ENCODE measurements around the gene SRSF12. TPM values are rescaled to one million over a fixed set of nuclear protein-coding genes. Genes with fewer than 3 reads are reported as not detected.
"Not testable (repeated sequence)": the region's sequence is repeated elsewhere in the genome, so short reads cannot be mapped to it uniquely, and the experiment has no call there.

The SRSF12 gene
- total RNA-seq, 1 donor from 2014 or later: 0.18 TPM

- DNase-seq (ENCODE audit: extremely low read depth, low read depth, low spot score): no peak
Measured at GRCh38 chr6:89131599-89131998, 13.7 kb upstream of the SRSF12 start.

GRCh38 chr6:89128256-89128671, 10.4 kb upstream of the SRSF12 start:
- DNase-seq (ENCODE audit: extremely low read depth, low read depth, low spot score): not testable (repeated sequence)

GRCh38 chr6:89122625-89123024, 4.8 kb upstream of the SRSF12 start:
- DNase-seq (ENCODE audit: extremely low read depth, low read depth, low spot score): no peak

GRCh38 chr6:89121934-89122333, 4.1 kb upstream of the SRSF12 start:
- DNase-seq (ENCODE audit: extremely low read depth, low read depth, low spot score): no peak

- DNase-seq (ENCODE audit: extremely low read depth, low read depth, low spot score): no peak
Measured at GRCh38 chr6:89120371-89120770, 2.5 kb upstream of the SRSF12 start.

GRCh38 chr6:89118931-89119330, 1.1 kb upstream of the SRSF12 start:
- DNase-seq (ENCODE audit: extremely low read depth, low read depth, low spot score): no peak

- no peak for DNase-seq (ENCODE audit: extremely low read depth, low read depth, low spot score)
Measured at GRCh38 chr6:89116702-89117101, 1.2 kb downstream of the SRSF12 start.

GRCh38 chr6:89111933-89112332, 5.9 kb downstream of the SRSF12 start:
- DNase-seq (ENCODE audit: extremely low read depth, low read depth, low spot score): no peak

- DNase-seq (ENCODE audit: extremely low read depth, low read depth, low spot score): no peak
Measured at GRCh38 chr6:89110284-89110683, 7.6 kb downstream of the SRSF12 start.

GRCh38 chr6:89100114-89100513, 17.8 kb downstream of the SRSF12 start:
- no peak for DNase-seq (ENCODE audit: extremely low read depth, low read depth, low spot score)

GRCh38 chr6:89098461-89098860, 19.4 kb downstream of the SRSF12 start:
- DNase-seq (ENCODE audit: extremely low read depth, low read depth, low spot score): no peak

- DNase-seq (ENCODE audit: extremely low read depth, low read depth, low spot score): no peak
Measured at GRCh38 chr6:89087881-89088280, 30.0 kb downstream of the SRSF12 start.

- DNase-seq (ENCODE audit: extremely low read depth, low read depth, low spot score): no peak
Measured at GRCh38 chr6:89085409-89086205, 32.3 kb downstream of the SRSF12 start.

GRCh38 chr6:89084954-89085353, 32.9 kb downstream of the SRSF12 start:
- no peak for DNase-seq (ENCODE audit: extremely low read depth, low read depth, low spot score)

GRCh38 chr6:89084542-89084941, 33.3 kb downstream of the SRSF12 start:
- no peak for DNase-seq (ENCODE audit: extremely low read depth, low read depth, low spot score)

- DNase-seq (ENCODE audit: extremely low read depth, low read depth, low spot score): no peak
Measured at GRCh38 chr6:89082486-89082891, 35.4 kb downstream of the SRSF12 start.

- peak; percentile 83 for DNase-seq (ENCODE audit: extremely low read depth, low read depth, low spot score)
Measured at GRCh38 chr6:89081423-89082322, 36.2 kb downstream of the SRSF12 start.

GRCh38 chr6:89081129-89081422, 36.8 kb downstream of the SRSF12 start:
- DNase-seq (ENCODE audit: extremely low read depth, low read depth, low spot score): no peak

- DNase-seq (ENCODE audit: extremely low read depth, low read depth, low spot score): peak; percentile 85
Measured at GRCh38 chr6:89080281-89081128, 37.4 kb downstream of the SRSF12 start, which contains the start of gene PNRC1. TSS of gene PNRC1 (plus strand) at chr6:89080751. CDS start at chr6:89080895, 144 bp downstream.

GRCh38 chr6:89079511-89080234, 38.2 kb downstream of the SRSF12 start:
- peak; percentile 41 for DNase-seq (ENCODE audit: extremely low read depth, low read depth, low spot score)
